OCI-LY1 (cell line): ENCODE measurements around the gene GBE1.

Experiments
- H2AFZ ChIP-seq: fragments of 200-600 bp; sonication (generic), shearing (Covaris generic); 2 replicates; pipeline ENCODE4 v1.6.0; 2014; ENCODE audit warnings: antibody characterized with exemption, mild to moderate bottlenecking, low read length
- H3F3A ChIP-seq: fragments of 200-600 bp; sonication (generic), shearing (Covaris generic); 2 replicates; pipeline ENCODE4 v1.6.0; 2014; ENCODE audit warnings: mild to moderate bottlenecking, antibody characterized with exemption, low read length, moderate library complexity; ENCODE audit not compliant: insufficient read depth
- H3K27ac ChIP-seq: fragments of 200-600 bp; sonication (generic); 2 replicates; pipeline ENCODE4 v1.5.1; 2014; ENCODE audit warnings: low read length, mixed run types, mild to moderate bottlenecking, low read depth; ENCODE audit not compliant: poor library complexity, severe bottlenecking
- H3K27me3 ChIP-seq: fragments of 200-600 bp; sonication (generic); 2 replicates; pipeline ENCODE4 v1.6.0; 2014; ENCODE audit warnings: antibody characterized with exemption, mild to moderate bottlenecking, low read length, moderate library complexity; ENCODE audit not compliant: insufficient read depth
- H3K36me3 ChIP-seq: fragments of 200-600 bp; sonication (generic); 2 replicates; pipeline ENCODE4 v1.6.1; 2014; ENCODE audit warnings: mild to moderate bottlenecking, antibody characterized with exemption, low read length, moderate library complexity, mixed read lengths; ENCODE audit not compliant: insufficient read depth
- H3K4me1 ChIP-seq: fragments of 200-600 bp; sonication (generic); 2 replicates; pipeline ENCODE4 v1.5.1; 2014; ENCODE audit warnings: mild to moderate bottlenecking, low read length, moderate library complexity; ENCODE audit not compliant: insufficient read depth, severe bottlenecking
- H3K4me2 ChIP-seq: fragments of 200-600 bp; sonication (generic), shearing (Covaris generic); 2 replicates; pipeline ENCODE4 v1.6.1; 2014; ENCODE audit warnings: low read length
- H3K4me3 ChIP-seq: fragments of 200-600 bp; sonication (generic); 2 replicates; pipeline ENCODE4 v1.5.1; 2014; ENCODE audit warnings: low read length, low read depth, mild to moderate bottlenecking, mixed read lengths; ENCODE audit not compliant: poor library complexity, severe bottlenecking
- H3K79me2 ChIP-seq: fragments of 200-600 bp; shearing (Covaris generic); 2 replicates; pipeline ENCODE4 v1.6.1; 2016; ENCODE audit warnings: mixed run types, low read length, mixed read lengths; ENCODE audit not compliant: insufficient read depth
- H3K9ac ChIP-seq: fragments of 200-600 bp; sonication (generic), shearing (Covaris generic); 2 replicates; pipeline ENCODE4 v1.6.1; 2014; ENCODE audit warnings: mild to moderate bottlenecking, low read length, mixed read lengths
- H3K9me2 ChIP-seq: fragments of 200-600 bp; sonication (generic), shearing (Covaris generic); 2 replicates; pipeline ENCODE4 v1.6.1; 2014; ENCODE audit warnings: low read depth, mild to moderate bottlenecking, low read length, mixed read lengths
- H3K9me3 ChIP-seq: fragments of 200-600 bp; shearing (Covaris generic); 2 replicates; pipeline ENCODE4 v1.6.1; 2014; ENCODE audit warnings: low read length, mixed read lengths
- H4K20me1 ChIP-seq: fragments of 200-600 bp; sonication (generic), shearing (Covaris generic); 2 replicates; pipeline ENCODE4 v1.6.0; 2016; ENCODE audit warnings: mild to moderate bottlenecking, low read length; ENCODE audit not compliant: insufficient read depth
- CTCF ChIP-seq: fragments of 200-600 bp; sonication (generic), shearing (Covaris generic); IDR thresholded peaks from 2 replicates; pipeline ENCODE4 v1.5.1; 2017; ENCODE audit warnings: mild to moderate bottlenecking, antibody characterized with exemption, low read length, moderate library complexity, mixed read lengths
- EZH2 ChIP-seq: fragments of 200-600 bp; sonication (generic), shearing (Covaris generic); IDR thresholded peaks from 2 replicates; pipeline ENCODE4 v1.8.0; 2017; ENCODE audit warnings: borderline replicate concordance, mixed run types, mild to moderate bottlenecking, antibody characterized with exemption, low read length, moderate library complexity, mixed read lengths

Gene GBE1

GRCh38 chr3:81601707-81602305 lies 159.6 kb downstream of the GBE1 start:
- Histone ChIP-seq H3K9me3 (no peaks in the 10 kb centered on the region), H3K4me2 (no peak overlapping the region), H3K9ac (no peak overlapping the region), H3K27ac (no peak overlapping the region), H2AFZ (no peak overlapping the region), H4K20me1 (no peaks in the 10 kb centered on the region), H3F3A (no peaks in the 10 kb centered on the region), H3K4me1 (no peaks in the 10 kb centered on the region), H3K4me3 (no peak overlapping the region), H3K36me3 (no peaks in the 10 kb centered on the region), H3K27me3 (no peaks in the 10 kb centered on the region), H3K79me2 (no peaks in the 10 kb centered on the region), H3K9me2 (no peaks in the 10 kb centered on the region)
- no peak for TF ChIP-seq EZH2
- no peak for TF ChIP-seq CTCF

DNA sequence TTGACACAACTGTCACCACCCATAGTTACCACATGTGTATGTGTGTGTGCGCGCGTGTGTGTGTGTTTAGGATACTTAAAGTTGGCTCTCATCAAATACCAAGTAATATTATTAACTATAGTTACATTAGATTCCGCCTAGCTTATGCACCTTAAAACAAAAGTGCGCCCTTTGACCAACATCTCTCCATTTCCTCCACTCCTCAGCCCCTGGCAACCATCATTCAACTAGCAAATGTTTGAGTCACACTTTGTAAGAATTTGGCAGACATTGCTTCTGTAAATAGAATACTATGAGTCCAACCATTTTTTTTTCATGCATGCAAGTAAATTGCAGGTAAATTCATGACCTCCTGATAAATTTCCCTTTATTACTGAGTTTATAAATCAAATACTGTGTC lies 169.3 kb downstream of the GBE1 start:
- Histone ChIP-seq H3K9ac (no peak overlapping the region), H3K4me2 (no peak overlapping the region), H3K9me3 (no peaks in the 10 kb centered on the region), H3K27ac (no peak overlapping the region), H3K79me2 (no peaks in the 10 kb centered on the region), H3K36me3 (no peaks in the 10 kb centered on the region), H3K4me1 (no peaks in the 10 kb centered on the region), H3K4me3 (no peak overlapping the region), H3K9me2 (no peaks in the 10 kb centered on the region), H2AFZ (no peak overlapping the region), H3K27me3 (no peaks in the 10 kb centered on the region), H4K20me1 (no peaks in the 10 kb centered on the region), H3F3A (0 out of 2 replicates have a peak, but pooled peaks cover 2% of the 10 kb centered on the region)
- TF ChIP-seq EZH2: no peak
- no peak for TF ChIP-seq CTCF

- TF ChIP-seq CTCF (no peak), EZH2 (no peak)
- no peak overlapping the region for H3K9ac ChIP-seq
- no peaks in the 10 kb centered on the region for H4K20me1 ChIP-seq
- no peaks in the 10 kb centered on the region for H3K36me3 ChIP-seq
- no peaks in the 10 kb centered on the region for H3K27me3 ChIP-seq
- no peaks in the 10 kb centered on the region for H3K79me2 ChIP-seq
- H2AFZ ChIP-seq: no peak overlapping the region
- H3K4me1 ChIP-seq: no peaks in the 10 kb centered on the region
- no peaks in the 10 kb centered on the region for H3K9me2 ChIP-seq
- H3K4me2 ChIP-seq: no peak overlapping the region
- H3K4me3 ChIP-seq: no peak overlapping the region
- H3K9me3 ChIP-seq: no peaks in the 10 kb centered on the region
- no peaks in the 10 kb centered on the region for H3F3A ChIP-seq
- no peak overlapping the region for H3K27ac ChIP-seq
Measured at GRCh38 chr3:81585937-81586336, 175.5 kb downstream of the GBE1 start.
